CD8-positive, alpha-beta memory T cell (primary cell): ENCODE measurements around the gene HOMER1. TPM values are rescaled to one million over a fixed set of nuclear protein-coding genes. Genes with fewer than 3 reads are reported as not detected.

Experiments used
- CTCF ChIA-PET: fragments of 350-600 bp; sonication (Branson Sonifier 250); formaldehyde crosslinking; loops from one replicate; lab custom pipeline; 2021; ENCODE audit warnings: antibody characterized with exemption; lab: Charles Lee
- POLR2A ChIA-PET: fragments of 350-600 bp; sonication (Branson Sonifier 250); formaldehyde crosslinking; loops from one replicate; lab custom pipeline; 2021; ENCODE audit warnings: antibody characterized with exemption; lab: Charles Lee
- DNase-seq, 5 donors: peaks; one replicate each; pipeline versions ENCODE4 v3.0.0 to v3.0.0-alpha.2; 2020 to 2022; ENCODE audit warnings: mixed read lengths in 1 of 5
- H3K27ac ChIP-seq: one replicate; pipeline ENCODE4 v1.7.0; 2013; ENCODE audit warnings: low read depth, mild to moderate bottlenecking, low read length, moderate library complexity
- H3K27me3 ChIP-seq: 2 replicates; pipeline ENCODE4 v1.7.0; 2013; ENCODE audit warnings: low read length, mild to moderate bottlenecking; ENCODE audit not compliant: insufficient read depth, poor library complexity, severe bottlenecking
- H3K36me3 ChIP-seq: 2 replicates; pipeline ENCODE4 v1.7.0; 2013; ENCODE audit warnings: mild to moderate bottlenecking, low read length, moderate library complexity; ENCODE audit not compliant: insufficient read depth
- H3K4me1 ChIP-seq: 2 replicates; pipeline ENCODE4 v1.7.0; 2013; ENCODE audit warnings: mild to moderate bottlenecking, low read length, moderate library complexity; ENCODE audit not compliant: insufficient read depth
- H3K4me3 ChIP-seq: 2 replicates; pipeline ENCODE4 v1.7.0; 2013; ENCODE audit warnings: mild to moderate bottlenecking, low read length
- H3K9me3 ChIP-seq: 2 replicates; pipeline ENCODE4 v1.7.0; 2013; ENCODE audit warnings: mild to moderate bottlenecking, low read length
- H3K27ac Mint-ChIP-seq, 8 donors: one replicate each; pipeline ENCODE4 v1.8.0; 2020 to 2021; ENCODE audit warnings: mixed read lengths in 8 of 8, mild to moderate bottlenecking in 6 of 8, inconsistent platforms in 3 of 8, moderate library complexity in 3 of 8
- H3K27me3 Mint-ChIP-seq, 2 donors: one replicate each; pipeline ENCODE4 v1.8.0; 2020 to 2021; ENCODE audit warnings: mixed read lengths in 2 of 2, mild to moderate bottlenecking in 1 of 2, moderate library complexity in 1 of 2
- H3K36me3 Mint-ChIP-seq, 3 donors: one replicate each; pipeline ENCODE4 v1.8.0; 2020 to 2021; ENCODE audit warnings: mixed read lengths in 3 of 3, inconsistent platforms in 1 of 3, mild to moderate bottlenecking in 1 of 3
- H3K4me1 Mint-ChIP-seq, 3 donors: one replicate each; pipeline ENCODE4 v1.8.0; 2020 to 2021; ENCODE audit warnings: mixed read lengths in 3 of 3, inconsistent platforms in 1 of 3, mild to moderate bottlenecking in 1 of 3
- H3K4me3 Mint-ChIP-seq, 7 donors: one replicate each; pipeline ENCODE4 v1.8.0; 2020 to 2021; ENCODE audit warnings: mixed read lengths in 7 of 7, mild to moderate bottlenecking in 6 of 7, moderate library complexity in 4 of 7, inconsistent platforms in 2 of 7
- H3K9me3 Mint-ChIP-seq, 5 donors: one replicate each; pipeline ENCODE4 v1.8.0; 2020 to 2022; ENCODE audit warnings: mixed read lengths in 5 of 5, mild to moderate bottlenecking in 3 of 5, moderate library complexity in 2 of 5, inconsistent platforms in 1 of 5
- polyA plus RNA-seq: library from polyadenylated mRNA; unstranded; fragments of 300-500 nt; fragmentation: Illumina TruSeq; gene quantifications from one replicate; pipeline ENCODE4 v1.2.3, GENCODE V29; 2021
- total RNA-seq, 2 experiments: library from RNA; stranded (reverse); gene quantifications; one replicate each; pipeline ENCODE4 v1.2.3, GENCODE V29; 2021

HOMER1 gene
- total and polyA plus RNA-seq, 3 experiments from 2014 or later: 4.6 to 11.1 (median 7.3) TPM

- ChIA-PET CTCF (no interaction called here), POLR2A (no interaction called here)
- Histone ChIP-seq H3K4me1 (no peaks in the 10 kb centered on the region), H3K36me3 (no peaks in the 10 kb centered on the region), H3K27ac (no peak overlapping the region), H3K4me3 (no peak overlapping the region), H3K27me3 (no peaks in the 10 kb centered on the region), H3K9me3 (no peaks in the 10 kb centered on the region)
- Mint-ChIP-seq H3K9me3 (no peaks in the 10 kb centered on the region), H3K36me3 (no peaks in the 10 kb centered on the region), H3K27ac (no peak overlapping the region), H3K4me3 (no peak overlapping the region), H3K4me1 (peaks cover 0 to 5% (median 0%) of the 10 kb centered on the region in 3 donors), H3K27me3 (no peaks in the 10 kb centered on the region)
- DNase-seq: no peak
Measured at GRCh38 chr5:79420248-79420647, 93.7 kb downstream of the HOMER1 start.

GRCh38 chr5:79418276-79418675, 95.7 kb downstream of the HOMER1 start:
- Histone ChIP-seq H3K27ac (no peak overlapping the region), H3K9me3 (no peaks in the 10 kb centered on the region), H3K4me1 (no peaks in the 10 kb centered on the region), H3K36me3 (no peaks in the 10 kb centered on the region), H3K27me3 (no peaks in the 10 kb centered on the region), H3K4me3 (no peak overlapping the region)
- H3K27me3 Mint-ChIP-seq: no peaks in the 10 kb centered on the region
- ChIA-PET CTCF (no interaction called here), POLR2A (no interaction called here)
- no peaks in the 10 kb centered on the region for H3K36me3 Mint-ChIP-seq
- H3K4me3 Mint-ChIP-seq: no peak overlapping the region
- peaks cover 0 to 5% (median 0%) of the 10 kb centered on the region in 3 donors for H3K4me1 Mint-ChIP-seq
- no peak overlapping the region for H3K27ac Mint-ChIP-seq
- H3K9me3 Mint-ChIP-seq: no peaks in the 10 kb centered on the region
- no peak for DNase-seq

DNA sequence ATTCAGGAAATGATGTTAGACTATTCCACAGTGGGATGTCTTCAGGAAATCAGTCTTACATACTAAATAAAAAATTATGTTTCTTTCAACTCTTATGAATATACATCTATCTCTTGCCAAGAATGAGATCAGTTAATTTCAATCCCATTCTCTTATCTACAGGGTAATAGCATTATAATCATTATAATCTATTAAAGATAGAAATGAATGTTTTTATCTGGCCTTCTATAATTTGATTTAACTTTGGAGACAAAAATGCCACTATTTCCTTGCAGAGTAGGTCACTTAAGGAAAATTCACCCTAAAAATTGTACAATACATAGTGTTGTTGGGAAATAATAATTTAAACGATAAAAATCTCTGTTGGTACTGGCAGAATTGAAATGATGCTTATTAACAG, 96.4 kb downstream of the HOMER1 start:
- no peak overlapping the region for H3K4me3 Mint-ChIP-seq
- POLR2A ChIA-PET: no interaction called here
- no peak for DNase-seq
- H3K4me1 ChIP-seq: no peaks in the 10 kb centered on the region
- CTCF ChIA-PET: no interaction called here
- H3K9me3 Mint-ChIP-seq: no peaks in the 10 kb centered on the region
- H3K27me3 Mint-ChIP-seq: no peaks in the 10 kb centered on the region
- no peaks in the 10 kb centered on the region for H3K36me3 Mint-ChIP-seq
- H3K36me3 ChIP-seq: no peaks in the 10 kb centered on the region
- H3K4me1 Mint-ChIP-seq: peaks cover 0 to 5% (median 0%) of the 10 kb centered on the region in 3 donors
- H3K27ac Mint-ChIP-seq: no peak overlapping the region
- H3K27ac ChIP-seq: no peak overlapping the region
- no peak overlapping the region for H3K4me3 ChIP-seq
- no peaks in the 10 kb centered on the region for H3K9me3 ChIP-seq
- no peaks in the 10 kb centered on the region for H3K27me3 ChIP-seq

DNA sequence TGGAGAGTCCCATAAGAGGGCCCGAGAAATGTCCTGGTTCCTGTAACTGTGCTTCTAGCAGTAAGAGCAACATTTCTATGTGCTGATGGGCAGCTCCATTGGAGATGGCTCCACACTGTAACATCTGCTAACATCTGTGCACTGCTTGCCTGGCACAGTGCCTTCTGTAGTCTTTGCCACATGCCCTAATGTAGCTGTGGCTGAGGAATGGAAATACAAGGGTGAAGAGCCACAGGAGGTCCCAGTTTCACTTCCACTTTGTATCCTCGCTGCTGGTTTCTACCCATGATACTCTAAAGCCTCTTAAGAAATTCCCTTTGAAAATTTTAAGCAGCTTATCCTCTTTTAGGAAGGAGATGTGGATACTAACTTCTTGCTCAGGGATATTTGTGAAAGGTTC, 97.4 kb downstream of the HOMER1 start:
- DNase-seq: no peak
- no peak overlapping the region for H3K4me3 Mint-ChIP-seq
- no peaks in the 10 kb centered on the region for H3K36me3 Mint-ChIP-seq
- CTCF ChIA-PET: no interaction called here
- H3K4me3 ChIP-seq: no peak overlapping the region
- POLR2A ChIA-PET: no interaction called here
- no peak overlapping the region for H3K27ac ChIP-seq
- H3K27me3 ChIP-seq: no peaks in the 10 kb centered on the region
- H3K9me3 ChIP-seq: no peaks in the 10 kb centered on the region
- no peaks in the 10 kb centered on the region for H3K4me1 ChIP-seq
- H3K36me3 ChIP-seq: no peaks in the 10 kb centered on the region
- H3K9me3 Mint-ChIP-seq: no peaks in the 10 kb centered on the region
- H3K27me3 Mint-ChIP-seq: no peaks in the 10 kb centered on the region
- peaks cover 0 to 5% (median 0%) of the 10 kb centered on the region in 3 donors for H3K4me1 Mint-ChIP-seq
- H3K27ac Mint-ChIP-seq: no peak overlapping the region

DNA sequence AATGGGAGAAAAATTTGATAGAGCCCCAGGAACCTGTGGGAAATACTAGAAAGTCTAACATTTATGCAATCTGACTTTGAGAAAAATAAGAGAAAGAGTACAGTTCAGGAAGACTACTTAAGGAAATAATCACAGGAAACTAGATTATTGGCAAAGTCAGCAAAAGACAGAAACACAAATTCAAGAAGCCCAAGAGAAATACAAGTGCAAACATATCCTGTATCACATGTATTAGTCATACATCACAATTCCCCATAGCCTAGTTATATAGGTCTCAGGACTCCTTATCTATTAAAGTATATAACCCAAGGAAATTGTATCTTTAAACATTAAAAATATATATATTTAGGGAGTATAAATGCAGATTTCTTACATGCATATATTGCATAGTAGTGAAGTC, 100.8 kb downstream of the HOMER1 start:
- POLR2A ChIA-PET: no interaction called here
- Histone ChIP-seq H3K4me1 (no peaks in the 10 kb centered on the region), H3K9me3 (no peaks in the 10 kb centered on the region), H3K27ac (no peak overlapping the region), H3K27me3 (no peaks in the 10 kb centered on the region), H3K36me3 (no peaks in the 10 kb centered on the region), H3K4me3 (no peak overlapping the region)
- Mint-ChIP-seq H3K27ac (no peak overlapping the region), H3K9me3 (peaks cover 6 to 17% (median 14%) of the 10 kb centered on the region in 5 donors), H3K4me3 (no peak overlapping the region), H3K4me1 (peaks cover 0 to 5% (median 0%) of the 10 kb centered on the region in 3 donors), H3K27me3 (no peaks in the 10 kb centered on the region), H3K36me3 (peaks cover 3 to 15% (median 3%) of the 10 kb centered on the region in 3 donors)
- DNase-seq: no peak
- CTCF ChIA-PET: no interaction called here

DNA sequence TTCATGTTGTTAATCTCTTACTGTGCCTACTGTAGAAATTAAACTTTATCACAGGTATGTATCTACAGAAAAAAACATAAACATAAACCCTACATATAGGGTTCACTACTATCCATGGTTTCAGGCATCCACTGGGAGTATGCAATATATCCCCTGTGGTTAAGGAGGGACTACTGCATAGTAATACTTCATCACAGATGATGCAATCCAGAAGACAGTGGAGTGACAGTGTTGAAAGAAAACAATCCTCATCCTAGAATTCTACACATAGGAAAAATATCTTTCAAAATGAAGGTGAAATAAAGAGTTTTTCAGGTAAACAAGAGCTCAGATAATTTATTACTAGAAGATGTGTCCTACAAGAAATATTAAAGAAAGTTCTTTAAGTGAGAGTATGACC, 105.9 kb downstream of the HOMER1 start:
- peaks cover 12 to 30% (median 28%) of the 10 kb centered on the region in 5 donors for H3K9me3 Mint-ChIP-seq
- no peak overlapping the region for H3K27ac ChIP-seq
- no peaks in the 10 kb centered on the region for H3K27me3 ChIP-seq
- H3K36me3 ChIP-seq: no peaks in the 10 kb centered on the region
- ChIA-PET CTCF (interaction anchor here (0.5 kb wide), 1 partner anchor 37 kb away, joined by 3 read pairs; no protein-coding TSS in a partner anchor), POLR2A (no interaction called here)
- no peak overlapping the region for H3K4me3 ChIP-seq
- H3K9me3 ChIP-seq: no peaks in the 10 kb centered on the region
- no peak for DNase-seq
- no peak overlapping the region for H3K4me3 Mint-ChIP-seq
- no peaks in the 10 kb centered on the region for H3K4me1 ChIP-seq
- peaks cover 0 to 2% of the 10 kb centered on the region in 2 donors for H3K27me3 Mint-ChIP-seq
- H3K36me3 Mint-ChIP-seq: peaks cover 5 to 37% (median 5%) of the 10 kb centered on the region in 3 donors
- H3K27ac Mint-ChIP-seq: no peak overlapping the region
- no peaks in the 10 kb centered on the region for H3K4me1 Mint-ChIP-seq

GRCh38 chr5:79407591-79407990, 106.3 kb downstream of the HOMER1 start:
- Mint-ChIP-seq H3K36me3 (peaks cover 5 to 37% (median 5%) of the 10 kb centered on the region in 3 donors), H3K27me3 (peaks cover 0 to 2% of the 10 kb centered on the region in 2 donors), H3K27ac (no peak overlapping the region), H3K4me1 (no peaks in the 10 kb centered on the region), H3K4me3 (no peak overlapping the region), H3K9me3 (peaks cover 12 to 30% (median 28%) of the 10 kb centered on the region in 5 donors)
- ChIA-PET CTCF (interaction anchor here (0.5 kb wide), 1 partner anchor 36 kb away, joined by 3 read pairs; no protein-coding TSS in a partner anchor), POLR2A (no interaction called here)
- Histone ChIP-seq H3K27ac (no peak overlapping the region), H3K9me3 (no peaks in the 10 kb centered on the region), H3K36me3 (no peaks in the 10 kb centered on the region), H3K4me3 (no peak overlapping the region), H3K27me3 (no peaks in the 10 kb centered on the region), H3K4me1 (no peaks in the 10 kb centered on the region)
- DNase-seq: no peak

GRCh38 chr5:79401216-79401615, 112.7 kb downstream of the HOMER1 start:
- peaks cover 0 to 5% (median 4%) of the 10 kb centered on the region in 3 donors for H3K36me3 Mint-ChIP-seq
- peaks cover 0 to 2% of the 10 kb centered on the region in 2 donors for H3K27me3 Mint-ChIP-seq
- CTCF ChIA-PET: no interaction called here
- peaks cover 0 to under 1% (median 0%) of the 10 kb centered on the region in 5 donors for H3K9me3 Mint-ChIP-seq
- no peak for DNase-seq
- POLR2A ChIA-PET: no interaction called here
- Histone ChIP-seq H3K4me3 (no peak overlapping the region), H3K9me3 (no peaks in the 10 kb centered on the region), H3K27me3 (no peaks in the 10 kb centered on the region), H3K36me3 (no peaks in the 10 kb centered on the region), H3K27ac (no peak overlapping the region), H3K4me1 (no peaks in the 10 kb centered on the region)
- H3K27ac Mint-ChIP-seq: no peak overlapping the region
- H3K4me3 Mint-ChIP-seq: no peak overlapping the region
- no peaks in the 10 kb centered on the region for H3K4me1 Mint-ChIP-seq
